GM23248 (cell line): ENCODE data around the gene SFXN2.

Experiments used
- EZH2 ChIP-seq: fragments of 200-600 bp; sonication (generic); IDR thresholded peaks from 2 replicates; pipeline ENCODE4 v1.6.1; 2018; ENCODE audit warnings: antibody characterized with exemption, mild to moderate bottlenecking; ENCODE audit not compliant: insufficient read depth, poor library complexity, severe bottlenecking
- EZH2phosphoT487 ChIP-seq: fragments of 200-600 bp; sonication (generic); IDR thresholded peaks from 2 replicates; pipeline ENCODE4 v1.6.1; 2018; ENCODE audit warnings: antibody characterized with exemption, moderate library complexity, mild to moderate bottlenecking, low read depth; ENCODE audit not compliant: insufficient read depth

- no peak for TF ChIP-seq EZH2
- no peak for TF ChIP-seq EZH2phosphoT487
Observed at GRCh38 chr10:102681696-102682095, 32.7 kb upstream of the SFXN2 start.
